HFFc6 (cell line): Measurements from ENCODE around the gene ERMARD. TPM values are rescaled to one million over a fixed set of nuclear protein-coding genes. Genes with fewer than 3 reads are reported as not detected.

ENCODE experiments used
- DNase-seq: peaks from one replicate; pipeline ENCODE4 v3.0.0-alpha.2; 2018
- H3K27ac Mint-ChIP-seq: 2 replicates; pipeline ENCODE4 v1.8.0; 2020; ENCODE audit warnings: mild to moderate bottlenecking, mixed read lengths
- H3K27me3 Mint-ChIP-seq: 2 replicates; pipeline ENCODE4 v1.8.0; 2021; ENCODE audit warnings: mild to moderate bottlenecking, moderate library complexity, mixed read lengths; ENCODE audit not compliant: insufficient read depth
- H3K36me3 Mint-ChIP-seq: 2 replicates; pipeline ENCODE4 v1.8.0; 2021; ENCODE audit warnings: low read depth, mixed read lengths
- H3K4me1 Mint-ChIP-seq: 2 replicates; pipeline ENCODE4 v1.8.0; 2020; ENCODE audit warnings: low read depth, mixed read lengths
- H3K4me3 Mint-ChIP-seq: 2 replicates; pipeline ENCODE4 v1.8.0; 2020; ENCODE audit warnings: mild to moderate bottlenecking, moderate library complexity, mixed read lengths
- H3K9me3 Mint-ChIP-seq: 2 replicates; pipeline ENCODE4 v1.8.0; 2020; ENCODE audit warnings: mild to moderate bottlenecking, mixed read lengths
- total RNA-seq, 6 experiments: library from RNA; stranded (reverse); fragmentation: NEBNext Ultra II Directional; extraction: Animal tissue kit (Norgen Biotek cat#: 25700); gene quantifications; 2 replicates in 1 of 6; 3 replicates in 5 of 6; pipeline ENCODE4 v1.2.3, GENCODE V29; 2021
- TF ChIP-seq, protein P1 (sequence below): fragments of 200-600 bp; sonication (generic); IDR thresholded peaks from 2 replicates; pipeline ENCODE4 v1.5.0; 2021; ENCODE audit warnings: antibody characterized with exemption, mild to moderate bottlenecking

Gene ERMARD
- total RNA-seq, 6 experiments from 2014 or later = 13.7 to 17.5 (median 15.9) TPM

DNA sequence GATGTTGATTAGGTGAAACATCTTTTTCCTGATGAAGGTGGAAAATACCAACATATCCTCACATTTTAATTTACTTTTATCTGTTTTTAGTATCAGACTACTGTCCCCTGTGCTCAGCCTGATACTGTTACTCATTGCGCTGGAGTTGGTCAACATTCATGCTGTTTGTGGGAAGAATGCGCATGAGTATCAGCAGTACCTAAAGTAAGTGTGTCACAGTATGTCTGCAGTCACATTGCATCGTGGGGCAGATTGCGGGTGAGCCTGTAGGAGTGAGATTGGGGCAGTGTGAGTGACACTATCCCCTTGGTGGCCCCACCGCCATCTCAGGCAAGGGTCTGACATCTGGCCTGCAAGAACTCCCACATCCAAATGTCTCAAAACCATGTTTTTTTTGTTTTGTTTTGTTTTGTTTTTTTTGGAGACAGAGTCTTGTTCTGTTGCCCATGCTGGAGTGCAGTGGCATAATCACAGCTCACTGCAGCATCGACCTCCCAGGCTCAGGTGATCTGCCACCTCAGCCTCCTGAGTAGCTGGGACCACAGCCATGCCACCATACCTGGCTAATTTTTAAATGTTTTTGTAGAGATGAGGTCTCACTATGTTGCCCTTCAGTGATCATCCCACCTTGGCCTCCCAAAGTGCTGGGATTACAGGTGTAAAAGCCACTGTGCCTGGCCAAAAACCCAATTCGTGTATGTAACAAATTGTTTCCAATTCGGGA is 27.8 kb downstream of the ERMARD start:
- TF ChIP-seq, protein P1, sequence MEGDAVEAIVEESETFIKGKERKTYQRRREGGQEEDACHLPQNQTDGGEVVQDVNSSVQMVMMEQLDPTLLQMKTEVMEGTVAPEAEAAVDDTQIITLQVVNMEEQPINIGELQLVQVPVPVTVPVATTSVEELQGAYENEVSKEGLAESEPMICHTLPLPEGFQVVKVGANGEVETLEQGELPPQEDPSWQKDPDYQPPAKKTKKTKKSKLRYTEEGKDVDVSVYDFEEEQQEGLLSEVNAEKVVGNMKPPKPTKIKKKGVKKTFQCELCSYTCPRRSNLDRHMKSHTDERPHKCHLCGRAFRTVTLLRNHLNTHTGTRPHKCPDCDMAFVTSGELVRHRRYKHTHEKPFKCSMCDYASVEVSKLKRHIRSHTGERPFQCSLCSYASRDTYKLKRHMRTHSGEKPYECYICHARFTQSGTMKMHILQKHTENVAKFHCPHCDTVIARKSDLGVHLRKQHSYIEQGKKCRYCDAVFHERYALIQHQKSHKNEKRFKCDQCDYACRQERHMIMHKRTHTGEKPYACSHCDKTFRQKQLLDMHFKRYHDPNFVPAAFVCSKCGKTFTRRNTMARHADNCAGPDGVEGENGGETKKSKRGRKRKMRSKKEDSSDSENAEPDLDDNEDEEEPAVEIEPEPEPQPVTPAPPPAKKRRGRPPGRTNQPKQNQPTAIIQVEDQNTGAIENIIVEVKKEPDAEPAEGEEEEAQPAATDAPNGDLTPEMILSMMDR = no peak
- Mint-ChIP-seq H3K27me3 (no peaks in the 10 kb centered on the region; the same call in 1 of the 2 replicates), H3K27ac (no peak overlapping the region), H3K4me3 (no peak overlapping the region), H3K4me1 (no peaks in the 10 kb centered on the region), H3K36me3 (peaks cover 23% of the 10 kb centered on the region), H3K9me3 (no peaks in the 10 kb centered on the region)
- no peak for DNase-seq

GRCh38 chr6:169779896-169780295 is 28.5 kb downstream of the ERMARD start:
- Mint-ChIP-seq H3K4me1 (no peaks in the 10 kb centered on the region), H3K4me3 (no peak overlapping the region), H3K9me3 (no peaks in the 10 kb centered on the region), H3K36me3 (peaks cover 23% of the 10 kb centered on the region), H3K27me3 (no peaks in the 10 kb centered on the region), H3K27ac (no peak overlapping the region)
- TF ChIP-seq, protein P1 = no peak
- no peak for DNase-seq

DNA sequence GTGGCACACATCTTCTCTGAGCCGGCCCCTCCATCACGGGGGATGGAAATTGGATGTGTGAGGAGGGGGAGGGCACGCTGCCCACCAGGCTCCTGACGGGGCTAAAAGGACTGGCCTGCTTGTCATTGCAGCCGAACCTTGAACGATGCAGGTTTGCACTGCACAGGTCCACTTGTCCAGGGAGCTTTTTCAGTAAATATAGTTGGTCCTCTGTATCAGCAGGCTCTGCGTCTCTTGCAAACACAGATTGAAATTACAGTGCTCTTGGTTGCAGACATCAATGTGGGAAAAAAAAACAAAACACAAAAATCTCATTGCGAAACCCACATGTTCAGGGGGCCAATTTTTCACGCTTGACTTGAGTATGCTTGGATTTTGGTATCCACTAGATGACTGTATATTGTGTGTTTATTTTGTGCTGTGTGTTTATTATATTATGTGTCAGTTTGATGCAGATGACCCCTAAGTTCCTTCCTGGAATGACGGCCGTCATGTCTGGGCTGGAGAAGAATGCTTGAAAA is 29.2 kb downstream of the ERMARD start:
- H3K4me1 Mint-ChIP-seq = no peaks in the 10 kb centered on the region
- H3K4me3 Mint-ChIP-seq = no peak overlapping the region
- H3K27me3 Mint-ChIP-seq = no peaks in the 10 kb centered on the region
- TF ChIP-seq, protein P1 = no peak
- no peak for DNase-seq
- no peak overlapping the region for H3K27ac Mint-ChIP-seq
- no peaks in the 10 kb centered on the region for H3K9me3 Mint-ChIP-seq
- peaks cover 23% of the 10 kb centered on the region for H3K36me3 Mint-ChIP-seq

- peaks cover 16% of the 10 kb centered on the region for H3K36me3 Mint-ChIP-seq
- H3K27ac Mint-ChIP-seq = no peak overlapping the region
- no peak overlapping the region for H3K4me3 Mint-ChIP-seq
- H3K27me3 Mint-ChIP-seq = no peaks in the 10 kb centered on the region
- no peaks in the 10 kb centered on the region for H3K9me3 Mint-ChIP-seq
- H3K4me1 Mint-ChIP-seq = no peaks in the 10 kb centered on the region
- TF ChIP-seq, protein P1 = no peak
- no peak for DNase-seq
Measured at GRCh38 chr6:169782966-169783365, 31.5 kb downstream of the ERMARD start.

GRCh38 chr6:169783401-169783800 is 32.0 kb downstream of the ERMARD start:
- no peak for DNase-seq
- Mint-ChIP-seq H3K27me3 (no peaks in the 10 kb centered on the region), H3K36me3 (peaks cover 16% of the 10 kb centered on the region), H3K4me3 (no peak overlapping the region), H3K9me3 (no peaks in the 10 kb centered on the region), H3K27ac (no peak overlapping the region), H3K4me1 (no peaks in the 10 kb centered on the region)
- TF ChIP-seq, protein P1 = no peak
